ENCODE measurements around the gene SPDYC.
"Not testable (repeated sequence)": the region's sequence is repeated elsewhere in the genome, so short reads cannot be mapped to it uniquely, and the experiment has no call there.

SPDYC gene

DNA sequence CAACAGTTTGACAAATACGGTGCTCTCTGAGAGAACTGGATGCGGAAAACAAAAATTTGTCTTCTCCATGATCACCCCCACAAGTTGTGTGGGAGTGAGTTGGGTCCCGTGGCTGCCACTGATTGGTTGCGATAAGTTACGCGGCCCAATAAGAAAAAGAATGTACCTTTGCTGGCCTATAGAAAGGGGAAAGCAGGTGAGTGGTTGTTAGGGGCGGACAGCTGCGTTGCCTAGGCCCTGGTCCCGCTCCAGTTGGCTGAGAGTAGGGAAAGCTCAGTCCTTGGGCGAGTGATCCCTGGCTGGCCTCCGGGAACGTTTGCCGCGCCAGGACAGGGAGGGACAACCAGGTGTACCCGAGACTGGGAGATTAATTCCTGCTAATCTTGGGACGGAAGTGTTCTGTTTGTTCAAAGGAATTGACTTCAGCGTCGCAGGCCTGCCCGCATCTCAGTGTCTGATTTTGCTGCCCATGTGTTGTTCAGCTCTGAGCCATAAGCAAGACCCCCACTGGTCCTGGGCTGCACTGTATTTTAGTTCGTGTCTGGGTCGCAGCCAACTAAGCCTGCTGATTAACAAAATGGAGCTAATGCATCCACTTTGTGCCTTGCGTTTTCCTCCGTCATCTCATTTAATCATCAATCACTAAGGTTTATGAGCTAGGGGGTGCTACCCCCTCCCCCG lies 34.9 kb upstream of the SPDYC start:
- TF ChIP-seq, protein P1, sequence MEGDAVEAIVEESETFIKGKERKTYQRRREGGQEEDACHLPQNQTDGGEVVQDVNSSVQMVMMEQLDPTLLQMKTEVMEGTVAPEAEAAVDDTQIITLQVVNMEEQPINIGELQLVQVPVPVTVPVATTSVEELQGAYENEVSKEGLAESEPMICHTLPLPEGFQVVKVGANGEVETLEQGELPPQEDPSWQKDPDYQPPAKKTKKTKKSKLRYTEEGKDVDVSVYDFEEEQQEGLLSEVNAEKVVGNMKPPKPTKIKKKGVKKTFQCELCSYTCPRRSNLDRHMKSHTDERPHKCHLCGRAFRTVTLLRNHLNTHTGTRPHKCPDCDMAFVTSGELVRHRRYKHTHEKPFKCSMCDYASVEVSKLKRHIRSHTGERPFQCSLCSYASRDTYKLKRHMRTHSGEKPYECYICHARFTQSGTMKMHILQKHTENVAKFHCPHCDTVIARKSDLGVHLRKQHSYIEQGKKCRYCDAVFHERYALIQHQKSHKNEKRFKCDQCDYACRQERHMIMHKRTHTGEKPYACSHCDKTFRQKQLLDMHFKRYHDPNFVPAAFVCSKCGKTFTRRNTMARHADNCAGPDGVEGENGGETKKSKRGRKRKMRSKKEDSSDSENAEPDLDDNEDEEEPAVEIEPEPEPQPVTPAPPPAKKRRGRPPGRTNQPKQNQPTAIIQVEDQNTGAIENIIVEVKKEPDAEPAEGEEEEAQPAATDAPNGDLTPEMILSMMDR (IDR thresholded peaks at IDR 0.05; ENCODE audit: borderline replicate concordance, control extremely low read depth, extremely low read depth, insufficient read depth, missing control alignments), result no peak
- DNase-seq (ENCODE audit: low spot score), result peak; percentile 95
- in situ Hi-C loops (cut with MboI; ENCODE audit: low sequenced_read_pairs, unreplicated experiment), result no loop called here

GRCh38 chr11:65135633-65136145 lies 34.3 kb upstream of the SPDYC start:
- TF ChIP-seq, protein P1 (IDR thresholded peaks at IDR 0.05; ENCODE audit: borderline replicate concordance, control extremely low read depth, extremely low read depth, insufficient read depth, missing control alignments), result no peak
- DNase-seq (ENCODE audit: low spot score), result no peak
- in situ Hi-C loops (cut with MboI; ENCODE audit: low sequenced_read_pairs, unreplicated experiment), result no loop called here

DNA sequence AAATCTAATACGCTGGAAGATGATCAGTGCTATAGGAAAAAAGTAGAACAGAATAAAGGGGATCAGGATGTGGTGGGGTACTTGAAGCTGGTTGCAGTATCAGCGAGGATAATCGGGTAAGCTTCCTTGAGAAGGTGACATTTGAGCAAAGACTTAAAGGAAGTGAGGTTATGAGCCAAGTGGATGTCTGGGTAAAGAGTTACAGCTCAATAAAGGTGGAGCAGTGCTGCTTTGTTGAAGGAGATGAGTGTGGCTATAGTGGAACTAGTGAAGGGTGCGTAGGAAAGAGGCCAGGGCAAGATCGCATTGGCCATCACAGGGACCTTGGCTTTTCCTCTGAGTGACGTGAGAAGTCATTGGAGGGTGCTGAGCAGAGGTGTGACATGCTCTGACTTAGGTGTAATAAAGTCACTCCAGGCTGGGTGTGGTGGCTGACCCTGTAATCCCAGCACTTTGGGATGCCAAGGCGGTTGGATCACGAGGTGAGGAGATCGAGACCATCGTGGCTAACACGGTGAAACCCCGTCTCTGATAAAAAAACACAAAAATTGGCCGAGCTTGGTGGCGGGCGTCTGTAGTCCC lies 33.4 kb upstream of the SPDYC start:
- DNase-seq (ENCODE audit: low spot score), result no peak
- in situ Hi-C loops (cut with MboI; ENCODE audit: low sequenced_read_pairs, unreplicated experiment), result no loop called here
- TF ChIP-seq, protein P1 (IDR thresholded peaks at IDR 0.05; ENCODE audit: borderline replicate concordance, control extremely low read depth, extremely low read depth, insufficient read depth, missing control alignments), result no peak

DNA sequence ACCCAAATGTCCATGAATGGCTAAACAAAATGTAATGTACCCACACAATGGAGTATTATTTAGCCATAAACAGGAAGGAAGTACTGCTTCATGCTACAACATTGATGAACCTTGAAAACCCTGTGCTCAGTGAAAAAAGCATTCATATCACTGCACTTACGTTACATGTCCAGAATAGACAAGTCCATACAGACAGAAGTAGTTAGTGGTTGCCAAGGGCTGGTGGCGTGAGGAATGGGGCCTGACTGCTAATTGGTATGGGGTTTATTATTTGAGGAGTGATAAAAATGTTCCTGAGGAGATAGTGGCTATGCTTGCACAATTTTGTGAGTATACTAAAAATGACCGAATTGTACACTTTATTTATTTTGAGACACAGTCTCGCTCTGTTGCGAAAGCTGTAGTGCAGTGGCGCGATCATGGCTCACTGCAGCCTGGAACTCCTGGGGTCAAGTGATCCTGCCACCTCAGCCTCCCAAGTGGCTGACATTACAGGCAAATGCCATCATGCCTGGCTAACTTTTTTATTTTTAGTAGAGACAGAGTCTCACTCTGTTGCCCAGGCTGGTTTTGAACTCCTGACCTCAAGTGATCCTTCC lies 28.0 kb upstream of the SPDYC start:
- in situ Hi-C loops (cut with MboI; ENCODE audit: low sequenced_read_pairs, unreplicated experiment), result no loop called here
- no peak for DNase-seq (ENCODE audit: low spot score)
- TF ChIP-seq, protein P1 (IDR thresholded peaks at IDR 0.05; ENCODE audit: borderline replicate concordance, control extremely low read depth, extremely low read depth, insufficient read depth, missing control alignments), result no peak

DNA sequence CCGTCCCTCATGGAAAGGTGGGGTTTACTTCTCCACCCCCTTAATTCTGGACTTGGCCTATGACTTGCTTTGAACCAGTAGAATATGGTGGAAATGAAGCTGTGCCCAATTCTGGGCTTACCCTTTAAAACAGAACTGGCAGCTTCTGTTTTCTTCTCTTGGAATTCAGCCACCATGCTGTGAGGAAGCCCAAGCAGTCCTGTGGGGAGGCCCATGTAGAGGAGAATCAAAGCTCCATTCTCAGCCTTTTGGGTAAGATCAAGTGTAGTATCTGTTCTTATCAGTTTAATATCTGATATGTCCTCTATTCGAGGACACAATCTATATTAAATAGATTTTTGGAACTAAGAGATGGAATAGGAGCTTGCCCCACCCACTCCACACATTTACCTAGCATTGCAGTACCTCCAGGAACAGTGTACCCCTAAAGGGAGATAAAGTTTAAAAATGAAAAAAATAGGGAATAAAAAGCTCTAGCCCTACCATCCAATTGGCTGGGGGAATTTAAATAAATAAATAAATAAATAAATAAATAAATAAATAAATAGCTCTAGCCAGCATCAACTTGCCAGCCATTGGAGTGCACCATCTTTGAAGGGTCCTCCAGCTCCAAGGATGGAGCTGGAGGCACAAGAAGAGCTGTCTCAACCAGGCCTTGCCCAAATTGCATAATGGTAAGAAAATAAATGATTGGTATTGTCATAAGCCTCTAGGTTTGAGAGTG lies 22.5 kb upstream of the SPDYC start:
- TF ChIP-seq, protein P1 (IDR thresholded peaks at IDR 0.05; ENCODE audit: borderline replicate concordance, control extremely low read depth, extremely low read depth, insufficient read depth, missing control alignments), result no peak
- DNase-seq (ENCODE audit: low spot score), result no peak
- in situ Hi-C loops (cut with MboI; ENCODE audit: low sequenced_read_pairs, unreplicated experiment), result no loop called here

DNA sequence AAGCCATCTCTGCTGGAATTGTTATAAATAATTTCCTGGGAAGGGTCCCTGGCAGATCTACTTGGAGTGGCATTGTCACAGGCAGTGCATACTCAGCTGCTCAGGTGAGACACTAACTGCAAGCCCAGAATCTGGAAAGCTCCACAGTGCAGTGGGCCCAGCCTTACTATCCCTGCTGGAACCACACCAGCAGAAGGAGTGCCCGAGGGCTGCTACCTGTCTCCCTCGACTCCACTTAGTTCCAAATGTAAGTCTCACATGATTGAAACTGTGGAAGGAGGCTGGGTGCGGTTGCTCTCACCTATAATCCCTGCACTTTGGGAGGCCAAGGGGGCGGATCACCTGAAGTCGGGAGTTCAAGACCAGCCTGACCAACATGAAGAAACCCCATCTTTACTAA lies 21.4 kb upstream of the SPDYC start:
- DNase-seq (ENCODE audit: low spot score), result no peak
- in situ Hi-C loops (cut with MboI; ENCODE audit: low sequenced_read_pairs, unreplicated experiment), result no loop called here
- TF ChIP-seq, protein P1 (IDR thresholded peaks at IDR 0.05; ENCODE audit: borderline replicate concordance, control extremely low read depth, extremely low read depth, insufficient read depth, missing control alignments), result no peak

DNA sequence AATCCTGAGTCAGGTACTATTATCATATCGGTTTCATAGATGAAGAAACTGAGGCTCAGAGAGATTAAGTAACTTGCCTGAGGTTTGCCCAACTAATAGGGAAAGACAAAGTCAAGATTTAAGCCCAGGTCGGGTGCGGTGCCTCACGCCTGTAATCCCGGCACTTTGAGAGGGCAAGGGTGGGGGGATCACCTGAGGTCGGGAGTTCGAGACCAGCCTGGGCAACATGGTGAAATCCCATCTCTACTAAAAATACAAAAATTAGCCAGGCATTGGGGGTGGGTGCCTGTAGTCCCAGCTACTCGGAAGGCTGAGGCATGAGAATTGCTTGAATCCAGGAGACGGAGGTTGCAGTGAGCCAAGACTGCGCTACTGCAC lies 19.9 kb upstream of the SPDYC start:
- DNase-seq (ENCODE audit: low spot score); in situ Hi-C loops (cut with MboI; ENCODE audit: low sequenced_read_pairs, unreplicated experiment): not testable (repeated sequence)
